Stimulated activated CD4-positive, alpha-beta T cell treated with anti-CD3 and anti-CD28 coated beads, TNF-alpha, amount 100 ng/mL, for 24 hours (primary cell): ENCODE measurements around the gene REG1B.
"Not testable (repeated sequence)": the region's sequence is repeated elsewhere in the genome, so short reads cannot be mapped to it uniquely, and the experiment has no call there.

ENCODE experiments used
- DNase-seq, 3 experiments: peaks; one replicate each; pipeline ENCODE4 v3.0.0-alpha.2; 2020; ENCODE audit warnings: low read depth in 3 of 3

Gene REG1B

DNA sequence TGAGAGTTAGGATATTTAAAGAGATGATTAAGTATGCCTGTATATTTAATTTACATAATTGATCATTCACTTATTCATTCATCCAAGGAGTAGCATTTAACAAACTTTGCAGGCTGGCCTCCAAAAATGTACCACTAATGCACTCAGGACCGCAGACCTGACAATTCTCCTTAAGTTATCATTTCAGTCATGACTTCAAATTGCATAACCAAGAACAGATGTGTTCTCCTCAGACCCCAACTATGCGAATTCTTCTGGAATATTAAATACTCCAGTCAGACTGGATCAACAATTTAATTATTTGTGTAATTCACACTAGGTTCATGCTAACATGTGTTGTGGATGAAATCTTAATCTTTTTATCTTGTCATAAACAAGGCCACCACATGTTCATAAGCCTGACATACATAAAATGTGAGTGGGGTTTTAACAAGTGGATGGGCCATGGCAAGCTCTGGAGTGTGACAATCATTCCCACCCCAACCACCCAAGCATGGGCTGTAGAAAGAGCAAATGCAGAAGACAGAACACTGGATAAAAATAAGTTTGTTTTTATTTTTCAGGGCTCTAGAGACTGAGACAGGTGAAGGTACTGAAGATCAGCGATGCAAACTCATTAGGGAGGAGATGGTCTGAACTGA, 3.2 kb downstream of the REG1B start:
- DNase-seq = no peak

DNA sequence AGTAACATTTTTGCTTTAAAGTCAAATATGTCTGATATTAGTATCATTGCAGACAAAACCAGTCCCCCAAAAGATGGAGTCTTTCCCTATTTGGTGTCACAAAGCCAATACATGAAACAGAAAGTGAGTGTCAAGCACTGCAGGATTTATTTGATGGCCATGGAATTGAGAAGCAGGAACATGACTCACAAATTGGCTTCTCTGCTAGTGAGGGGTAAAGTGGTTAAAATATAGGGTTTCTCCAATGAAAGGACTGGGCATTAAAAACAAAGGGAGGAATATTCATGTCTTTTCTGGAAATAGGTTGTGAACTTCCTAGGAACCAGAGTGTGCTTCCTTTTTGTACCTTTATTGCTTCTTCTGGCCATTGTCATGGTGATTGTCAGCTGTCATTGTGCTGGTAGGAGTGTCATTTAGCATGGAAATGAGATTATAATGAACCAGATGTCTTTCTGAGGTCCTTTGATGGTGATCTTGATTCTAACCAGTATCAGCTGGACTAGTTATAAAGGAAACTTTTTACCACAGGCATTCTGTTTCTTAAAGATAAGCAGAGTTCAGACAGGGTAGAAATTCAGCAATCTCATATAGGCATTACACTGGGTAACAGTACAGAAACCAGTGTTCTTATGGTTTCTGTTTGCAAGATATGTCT, 4.1 kb downstream of the REG1B start:
- no peak for DNase-seq

DNA sequence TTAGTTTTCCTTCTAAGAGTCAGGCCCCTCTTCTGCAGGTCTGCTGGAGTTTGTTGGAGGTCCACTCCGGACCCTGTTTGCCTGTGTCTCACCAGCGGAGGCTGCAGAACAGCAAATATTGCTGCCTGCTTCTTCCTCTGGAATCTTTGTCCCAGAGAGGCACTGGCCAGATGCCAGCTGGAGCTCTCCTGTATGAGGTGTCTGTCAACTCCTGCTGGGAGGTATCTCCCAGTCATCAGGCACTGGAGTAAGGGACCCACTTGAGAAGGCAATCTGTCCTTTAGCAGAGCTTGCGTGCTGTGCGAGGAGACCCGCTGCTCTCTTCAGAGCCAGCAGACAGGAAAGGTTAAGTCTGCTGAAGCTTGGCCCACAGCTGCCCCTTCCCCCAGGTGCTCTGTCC, 4.8 kb downstream of the REG1B start:
- no peak for DNase-seq

DNA sequence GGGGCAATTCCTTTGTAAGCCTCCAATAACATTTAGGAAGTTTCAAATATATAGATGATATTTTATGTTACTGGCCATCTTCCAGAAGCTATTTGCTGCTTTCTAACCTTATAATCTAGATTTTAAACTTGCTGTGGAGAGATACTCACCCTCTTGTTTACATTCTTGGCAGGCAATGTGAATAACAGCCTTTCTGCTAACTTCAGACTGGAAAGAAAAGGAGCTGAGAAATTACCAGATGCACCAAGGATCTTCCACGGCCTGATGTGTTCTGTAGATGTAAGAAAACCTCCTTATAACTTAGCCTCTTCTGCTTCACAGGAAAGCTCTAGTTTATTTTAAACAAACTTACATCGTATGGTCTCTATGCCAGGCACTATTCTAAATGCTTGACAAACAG, 16.7 kb downstream of the REG1B start:
- DNase-seq = no peak

DNA sequence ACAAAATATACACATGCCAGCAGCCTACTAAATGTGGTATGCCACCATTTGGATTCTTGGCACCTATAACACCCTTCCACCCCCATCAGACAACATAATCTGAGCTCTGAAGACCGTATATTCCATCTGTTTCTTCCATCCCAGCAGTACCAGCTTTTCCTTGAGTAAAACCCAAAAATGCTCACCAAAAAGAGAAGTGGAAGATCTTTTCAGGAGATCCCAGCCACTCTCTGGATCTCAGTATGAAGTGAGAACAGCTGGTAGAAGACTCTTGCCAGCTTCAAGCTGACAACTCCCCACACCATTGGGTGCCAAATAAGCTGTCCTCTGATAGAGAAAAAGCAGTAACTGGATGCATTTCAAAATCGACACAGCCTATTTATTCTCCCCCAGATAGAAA, 22.6 kb downstream of the REG1B start:
- DNase-seq = no peak

GRCh38 chr2:79054769-79055168, 33.0 kb downstream of the REG1B start:
- not testable (repeated sequence) for DNase-seq

- not testable (repeated sequence) for DNase-seq
Measured at GRCh38 chr2:79053486-79053885, 34.3 kb downstream of the REG1B start.

GRCh38 chr2:79041032-79041448, 46.8 kb downstream of the REG1B start:
- DNase-seq = no peak

GRCh38 chr2:79039944-79040343, 47.8 kb downstream of the REG1B start:
- DNase-seq = no peak
